GM23338 (cell line): Measurements from ENCODE around the gene DCTPP1. TPM values are rescaled to one million over a fixed set of nuclear protein-coding genes. Genes with fewer than 3 reads are reported as not detected.
A peak's percentile ranks its signal among the peaks of the same experiment; 100 is the strongest.

Experiments used
- ATAC-seq: fragments of 200-7000 bp; cut with Tn5 transposase; 3 replicates; pipeline ENCODE4 v1.9.1; 2020
- DNase-seq: peaks from one replicate; pipeline ENCODE4 v3.0.0-alpha.2; 2015; ENCODE audit warnings: low spot score
- H2AFZ ChIP-seq: fragments of 200-600 bp; sonication (generic); 2 replicates; pipeline ENCODE4 v1.8.0; 2016; ENCODE audit warnings: antibody characterized with exemption, mild to moderate bottlenecking, moderate library complexity
- H3F3A ChIP-seq: fragments of 200-600 bp; sonication (generic); replicated peaks from 2 replicates; pipeline ENCODE4 v1.8.0; 2017; ENCODE audit warnings: antibody characterized with exemption, mixed run types, low read depth
- H3K27ac ChIP-seq: fragments of 200-600 bp; sonication (generic); 2 replicates; pipeline ENCODE4 v1.6.1; 2016; ENCODE audit warnings: low read depth
- H3K27me3 ChIP-seq: fragments of 200-600 bp; sonication (generic); 2 replicates; pipeline ENCODE4 v1.8.0; 2016; ENCODE audit warnings: mild to moderate bottlenecking, mixed run types, moderate library complexity; ENCODE audit not compliant: insufficient read depth
- H3K36me3 ChIP-seq: fragments of 200-600 bp; sonication (generic); 2 replicates; pipeline ENCODE4 v1.8.0; 2016; ENCODE audit warnings: mild to moderate bottlenecking; ENCODE audit not compliant: insufficient read depth
- H3K4me1 ChIP-seq: fragments of 200-600 bp; sonication (generic); 2 replicates; pipeline ENCODE4 v1.8.0; 2016; ENCODE audit warnings: mild to moderate bottlenecking, moderate library complexity; ENCODE audit not compliant: insufficient read depth
- H3K4me2 ChIP-seq: fragments of 200-600 bp; sonication (generic); 2 replicates; pipeline ENCODE4 v1.7.1; 2017; ENCODE audit warnings: mixed run types
- H3K4me3 ChIP-seq: fragments of 200-600 bp; sonication (generic); 2 replicates; pipeline ENCODE4 v1.6.1; 2016; ENCODE audit warnings: mixed run types
- H3K79me2 ChIP-seq: fragments of 200-600 bp; sonication (generic); replicated peaks from 2 replicates; pipeline ENCODE4 v1.8.0; 2017; ENCODE audit warnings: mild to moderate bottlenecking; ENCODE audit not compliant: insufficient read depth
- H3K9me2 ChIP-seq: fragments of 200-600 bp; sonication (generic); 2 replicates; pipeline ENCODE4 v1.8.0; 2017; ENCODE audit not compliant: insufficient read depth
- H4K20me1 ChIP-seq: fragments of 200-600 bp; sonication (generic); replicated peaks from 2 replicates; pipeline ENCODE4 v1.8.0; 2017; ENCODE audit warnings: mild to moderate bottlenecking; ENCODE audit not compliant: insufficient read depth
- H3K27ac Mint-ChIP-seq: 2 replicates; pipeline ENCODE4 v1.8.0; 2020; ENCODE audit warnings: inconsistent platforms, mild to moderate bottlenecking, moderate library complexity, mixed read lengths
- H3K27me3 Mint-ChIP-seq: 3 replicates; pipeline ENCODE4 v1.8.0; 2022; ENCODE audit warnings: low read depth, mild to moderate bottlenecking, moderate library complexity, mixed read lengths, inconsistent platforms; ENCODE audit not compliant: insufficient read depth, poor library complexity
- H3K36me3 Mint-ChIP-seq: 3 replicates; pipeline ENCODE4 v1.8.0; 2021; ENCODE audit warnings: low read depth, mild to moderate bottlenecking, inconsistent platforms, moderate library complexity, mixed read lengths
- H3K4me1 Mint-ChIP-seq: 3 replicates; pipeline ENCODE4 v1.8.0; 2020; ENCODE audit warnings: mild to moderate bottlenecking, inconsistent platforms, mixed read lengths
- H3K4me3 Mint-ChIP-seq: 3 replicates; pipeline ENCODE4 v1.8.0; 2021; ENCODE audit warnings: moderate library complexity, mild to moderate bottlenecking, inconsistent platforms, mixed read lengths
- H3K9me3 Mint-ChIP-seq: 3 replicates; pipeline ENCODE4 v1.8.0; 2020; ENCODE audit warnings: moderate library complexity, mild to moderate bottlenecking, inconsistent platforms, mixed read lengths
- CTCF ChIP-seq, 2 experiments: fragments of 200-600 bp in 1 of 2; sonication (generic) in 1 of 2; conservative IDR thresholded peaks; 2 replicates each; pipeline versions ENCODE4 v1.5.1 to v1.6.1; 2016 to 2017; ENCODE audit warnings: antibody characterized with exemption in 2 of 2, low read depth in 2 of 2, mild to moderate bottlenecking in 2 of 2, moderate library complexity in 1 of 2
- ETS1 ChIP-seq: IDR thresholded peaks from 2 replicates; pipeline ENCODE4 v1.6.1; 2016; ENCODE audit warnings: antibody characterized with exemption
- POLR2AphosphoS5 ChIP-seq: IDR thresholded peaks from 2 replicates; pipeline ENCODE4 v1.6.1; 2016; ENCODE audit warnings: antibody characterized with exemption, low read depth
- REST ChIP-seq: IDR thresholded peaks from one replicate; pipeline ENCODE4 v1.6.1; 2018; ENCODE audit warnings: antibody characterized with exemption; ENCODE audit not compliant: unreplicated experiment
- ZNF114 ChIP-seq: fragments of 250-450 bp; sonication (Bioruptor Pico); IDR thresholded peaks from 2 replicates; pipeline ENCODE4 v1.5.0; 2020; ENCODE audit warnings: mild to moderate bottlenecking, moderate library complexity
- ZNF462 ChIP-seq: fragments of 250-450 bp; sonication (Bioruptor Pico); IDR thresholded peaks from 2 replicates; pipeline ENCODE4 v1.5.0; 2020; ENCODE audit warnings: mild to moderate bottlenecking, moderate library complexity
- polyA plus RNA-seq: library from polyadenylated mRNA; unstranded; fragments of >200 nt; fragmentation: Nextera tagmentation; extraction: Ambion mirVana; gene quantifications from 2 replicates; pipeline ENCODE4 v1.2.1, GENCODE V29; 2016
- total RNA-seq: library from RNA; depleted of rRNA; stranded (reverse); fragments of >200 nt; shearing (Covaris generic); gene quantifications from 2 replicates; pipeline ENCODE4 v1.2.3, GENCODE V29; 2014

DCTPP1 gene
- total and polyA plus RNA-seq, 2 experiments from 2014 or later: 54.1 to 58.3 TPM

- Histone ChIP-seq H3K9me2 (no peaks in the 10 kb centered on the region), H3K36me3 (peaks cover 3% of the 10 kb centered on the region; the same call in 1 of the 2 replicates), H3K4me3 (no peak overlapping the region), H3F3A (peaks cover 18% of the 10 kb centered on the region; the same call in 1 of the 2 replicates), H4K20me1 (peaks cover 15% of the 10 kb centered on the region), H3K27me3 (no peaks in the 10 kb centered on the region), H2AFZ (no peak overlapping the region), H3K4me1 (peaks cover 8% of the 10 kb centered on the region), H3K4me2 (peak overlapping the region; percentile 51; the same call in 1 of the 2 replicates), H3K27ac (no peak overlapping the region), H3K79me2 (peaks cover 16% of the 10 kb centered on the region; the same call in 1 of the 2 replicates)
- TF ChIP-seq CTCF (conservative IDR thresholded peaks at IDR 0.05; ENCODE audit: low read depth in 2 of 2) (peak; percentile 87 to 95), ETS1 (no peak), POLR2AphosphoS5 (no peak), REST (no peak), ZNF114 (no peak), ZNF462 (no peak)
- peak; percentile 96 for DNase-seq
- H3K27ac Mint-ChIP-seq: no peak overlapping the region
- H3K36me3 Mint-ChIP-seq: peaks cover 39% of the 10 kb centered on the region
- peak overlapping the region; percentile 24; the same call in 1 of the 3 replicates for H3K4me3 Mint-ChIP-seq
- no peaks in the 10 kb centered on the region for H3K9me3 Mint-ChIP-seq
- peaks cover 12% of the 10 kb centered on the region for H3K27me3 Mint-ChIP-seq
- peak; percentile 63 for ATAC-seq
- peaks cover 16% of the 10 kb centered on the region for H3K4me1 Mint-ChIP-seq
Measured at GRCh38 chr16:30409125-30410060, 20.4 kb downstream of the DCTPP1 start.
